Measurements from ENCODE around the gene CDHR5.

The CDHR5 gene

DNA sequence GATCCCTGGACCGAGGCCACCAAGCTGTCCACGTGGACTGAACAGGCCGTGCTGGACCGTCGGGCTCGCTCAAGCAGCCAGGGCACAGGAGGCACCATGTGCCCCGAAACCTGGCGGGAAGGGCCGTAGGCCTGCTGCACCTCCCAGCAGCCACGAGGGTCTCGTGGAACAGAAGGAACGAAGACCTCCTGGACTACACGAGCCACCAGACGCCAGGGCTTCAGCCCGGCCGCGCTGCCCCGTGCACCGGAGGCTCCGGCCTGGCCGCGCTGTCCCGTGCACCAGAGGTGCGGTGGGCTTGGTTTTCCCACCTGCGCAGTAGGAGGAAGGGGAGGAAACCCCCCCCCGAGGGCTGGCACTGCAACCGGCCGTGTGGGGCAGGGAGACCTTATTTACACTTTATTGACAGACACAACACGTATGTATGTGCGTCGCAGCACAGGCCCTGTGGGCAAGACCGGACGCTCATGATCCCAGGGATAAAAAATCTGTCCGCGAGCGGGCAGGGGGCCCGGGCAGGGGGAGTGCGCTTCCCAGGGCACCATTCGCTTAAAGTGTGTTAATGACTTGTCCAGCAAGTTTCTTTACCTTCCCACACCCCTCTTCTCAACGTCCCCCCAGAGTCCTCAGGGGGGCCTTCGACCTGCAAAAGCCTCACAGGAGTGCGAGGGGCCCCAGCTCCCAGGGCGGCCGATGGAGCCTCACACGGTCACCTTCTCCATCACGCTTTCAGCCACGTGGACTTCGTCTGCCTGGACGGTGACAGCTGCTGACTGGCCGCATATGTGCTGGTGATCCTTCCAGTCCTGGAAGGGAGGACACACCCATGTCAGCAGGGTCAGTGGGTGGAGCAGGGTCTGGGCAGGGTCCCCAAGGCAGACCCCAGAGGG, 19.3 kb upstream of the CDHR5 start:
- no peak for DNase-seq

DNA sequence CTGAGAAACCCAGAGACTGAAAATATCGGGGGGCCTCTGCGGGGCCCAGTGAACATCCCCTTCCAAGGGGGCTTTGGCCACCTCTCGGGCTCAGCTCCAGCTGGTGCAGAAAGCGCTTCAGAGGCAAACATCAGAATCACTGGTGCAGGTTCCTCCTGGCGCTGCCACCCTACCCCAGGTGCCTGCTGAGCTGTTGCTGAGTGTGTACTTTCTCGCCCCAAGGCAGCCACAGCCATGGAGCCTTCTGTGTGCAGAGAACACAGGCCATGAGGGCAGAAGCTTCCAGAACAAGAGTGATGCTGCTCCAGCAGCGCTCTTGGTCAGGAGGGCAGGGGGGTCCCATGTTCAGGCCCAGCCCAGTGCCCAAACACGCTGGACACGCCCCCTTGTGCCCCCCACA, 18.6 kb upstream of the CDHR5 start:
- no peak for DNase-seq

DNA sequence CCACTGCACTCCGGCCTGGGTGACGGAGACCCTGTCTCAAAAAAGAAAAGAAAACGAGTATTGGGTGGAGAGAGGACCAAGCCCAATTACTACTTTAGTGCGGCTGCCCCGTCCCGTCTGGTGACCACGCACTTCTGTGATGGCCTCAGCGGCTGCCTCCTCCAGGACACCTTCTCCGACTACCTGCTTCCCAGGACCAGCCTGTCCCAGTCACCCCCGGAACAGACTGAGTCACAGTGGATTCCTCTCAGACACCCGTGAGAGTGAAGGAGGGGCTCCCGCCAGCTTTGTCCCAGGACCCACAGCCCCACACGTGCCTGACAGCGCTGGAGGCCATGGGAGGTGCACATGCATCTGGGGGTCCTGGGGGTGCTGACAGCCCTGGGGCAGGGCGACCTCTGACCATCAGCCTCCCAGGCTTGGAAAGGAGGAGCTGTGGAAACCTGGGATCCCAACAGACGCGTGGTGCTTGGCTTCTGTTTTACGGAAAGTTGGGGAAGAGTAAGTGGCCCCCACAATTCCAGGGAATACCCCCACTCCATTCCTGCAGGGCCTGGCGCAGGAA, 17.1 kb upstream of the CDHR5 start:
- no peak for DNase-seq

DNA sequence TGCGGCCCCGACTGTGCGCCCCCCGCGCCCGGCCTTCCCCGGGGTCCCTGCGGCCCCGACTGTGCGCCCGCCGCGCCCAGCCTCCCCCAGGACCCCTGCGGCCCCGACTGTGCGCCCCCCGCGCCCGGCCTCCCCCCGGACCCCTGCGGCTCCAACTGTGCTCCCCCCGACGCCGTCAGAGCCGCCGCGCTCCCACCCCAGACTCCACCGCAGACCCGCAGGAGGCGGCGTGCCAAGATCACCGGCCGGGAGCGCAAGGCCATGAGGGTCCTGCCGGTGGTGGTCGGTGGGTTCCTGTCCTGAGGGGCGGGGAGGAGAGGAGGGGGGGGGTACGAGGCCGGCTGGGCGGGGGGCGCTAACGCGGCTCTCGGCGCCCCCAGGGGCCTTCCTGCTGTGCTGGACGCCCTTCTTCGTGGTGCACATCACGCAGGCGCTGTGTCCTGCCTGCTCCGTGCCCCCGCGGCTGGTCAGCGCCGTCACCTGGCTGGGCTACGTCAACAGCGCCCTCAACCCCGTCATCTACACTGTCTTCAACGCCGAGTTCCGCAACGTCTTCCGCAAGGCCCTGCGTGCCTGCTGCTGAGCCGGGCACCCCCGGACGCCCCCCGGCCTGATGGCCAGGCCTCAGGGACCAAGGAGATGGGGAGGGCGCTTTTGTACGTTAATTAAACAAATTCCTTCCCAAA, 15.4 kb upstream of the CDHR5 start:
- DNase-seq: no peak

DNA sequence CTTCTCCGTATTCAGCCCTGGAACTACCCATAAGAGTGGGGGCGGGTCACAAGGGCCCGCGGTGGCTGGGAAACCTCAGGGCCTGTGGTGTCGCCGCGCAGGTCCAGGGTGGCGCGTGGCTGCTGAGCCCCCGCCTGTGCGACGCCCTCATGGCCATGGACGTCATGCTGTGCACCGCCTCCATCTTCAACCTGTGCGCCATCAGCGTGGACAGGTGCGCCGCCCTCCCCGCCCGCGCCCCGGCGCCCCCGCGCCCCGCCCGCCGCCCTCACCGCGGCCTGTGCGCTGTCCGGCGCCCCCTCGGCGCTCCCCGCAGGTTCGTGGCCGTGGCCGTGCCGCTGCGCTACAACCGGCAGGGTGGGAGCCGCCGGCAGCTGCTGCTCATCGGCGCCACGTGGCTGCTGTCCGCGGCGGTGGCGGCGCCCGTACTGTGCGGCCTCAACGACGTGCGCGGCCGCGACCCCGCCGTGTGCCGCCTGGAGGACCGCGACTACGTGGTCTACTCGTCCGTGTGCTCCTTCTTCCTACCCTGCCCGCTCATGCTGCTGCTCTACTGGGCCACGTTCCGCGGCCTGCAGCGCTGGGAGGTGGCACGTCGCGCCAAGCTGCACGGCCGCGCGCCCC, 14.7 kb upstream of the CDHR5 start:
- no peak for DNase-seq

DNA sequence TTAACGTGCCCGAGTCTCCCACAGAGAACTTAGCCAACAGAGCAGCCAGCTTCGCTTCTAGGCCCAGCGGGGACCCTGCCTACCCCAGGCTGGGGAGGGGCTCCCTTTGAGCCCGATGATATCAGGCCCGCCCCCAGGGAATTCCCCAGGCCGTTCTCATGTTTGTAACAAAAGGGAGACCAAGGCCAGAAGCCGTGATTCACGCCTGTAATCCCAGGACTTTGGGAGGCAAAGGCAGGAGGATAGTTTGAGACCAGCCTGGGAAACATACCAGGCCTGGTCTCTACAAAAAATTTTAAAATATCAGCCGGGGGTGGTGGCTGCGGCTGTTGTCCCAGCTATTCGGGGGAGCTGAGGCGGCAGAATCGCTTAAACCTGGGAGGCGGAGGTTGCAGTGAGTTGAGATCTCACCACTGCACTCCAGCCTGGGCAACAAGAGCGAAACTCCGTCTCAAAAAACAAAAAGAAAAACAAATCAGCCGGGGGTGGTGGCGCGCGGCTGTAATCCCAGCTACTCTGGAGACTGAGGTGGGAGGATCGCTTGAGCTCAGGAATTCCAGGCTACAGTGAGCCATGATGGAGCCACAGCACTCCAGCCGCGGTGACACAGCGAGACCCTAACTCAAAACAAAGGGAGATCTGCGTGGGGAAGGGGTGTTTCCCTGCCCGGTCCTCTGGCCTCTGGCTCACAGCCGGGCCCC, 14.0 kb upstream of the CDHR5 start:
- no peak for DNase-seq

DNA sequence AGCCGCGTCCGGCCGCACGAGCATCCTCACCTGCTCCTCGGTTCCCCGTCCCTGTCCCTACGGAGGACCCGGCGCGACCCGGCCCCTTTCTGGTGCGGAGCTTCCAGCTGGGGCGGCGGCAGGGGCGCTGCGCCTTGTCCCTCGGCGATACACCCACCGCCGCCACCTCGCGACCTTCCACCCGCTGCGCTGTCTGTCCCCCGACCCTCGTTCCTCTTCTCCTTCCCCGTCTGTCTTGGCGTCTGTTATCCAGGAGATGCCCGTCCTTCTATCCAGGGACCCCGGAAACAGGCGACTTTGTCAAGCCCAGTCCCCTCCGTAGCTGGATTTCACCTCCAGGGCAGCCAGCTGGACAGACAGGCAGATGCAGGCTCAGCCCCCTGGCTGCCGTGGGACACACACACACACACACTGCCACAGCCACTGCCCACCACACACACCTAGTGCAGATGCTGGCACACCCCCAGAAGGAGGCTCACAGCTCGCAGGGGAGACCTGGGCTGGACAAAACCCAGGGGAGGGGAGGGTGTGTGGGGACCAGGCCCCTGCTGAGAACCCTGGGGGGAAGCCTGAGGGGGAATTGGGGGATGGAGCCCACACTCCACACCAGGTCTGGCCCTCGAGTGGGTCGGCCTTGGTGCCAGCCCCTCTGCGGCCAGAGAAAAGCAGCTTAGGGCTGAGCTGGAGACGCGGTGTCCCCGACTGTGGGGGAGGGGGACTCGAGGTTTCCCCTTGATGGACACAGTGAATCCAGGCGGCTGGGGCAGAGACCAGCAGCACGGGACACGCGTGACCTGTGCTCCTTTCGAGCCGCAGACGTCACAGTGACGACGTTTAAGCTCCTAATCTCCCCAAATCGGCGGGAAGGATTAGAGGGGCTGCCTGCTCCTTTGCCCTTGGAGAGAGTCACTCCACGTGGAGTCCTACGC, 13.1 kb upstream of the CDHR5 start:
- DNase-seq: no peak

DNA sequence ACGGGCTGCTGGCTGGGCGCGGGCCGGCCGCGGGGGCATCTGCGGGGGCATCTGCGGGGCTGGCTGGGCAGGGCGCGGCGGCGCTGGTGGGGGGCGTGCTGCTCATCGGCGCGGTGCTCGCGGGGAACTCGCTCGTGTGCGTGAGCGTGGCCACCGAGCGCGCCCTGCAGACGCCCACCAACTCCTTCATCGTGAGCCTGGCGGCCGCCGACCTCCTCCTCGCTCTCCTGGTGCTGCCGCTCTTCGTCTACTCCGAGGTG, 12.5 kb upstream of the CDHR5 start:
- DNase-seq: no peak

DNA sequence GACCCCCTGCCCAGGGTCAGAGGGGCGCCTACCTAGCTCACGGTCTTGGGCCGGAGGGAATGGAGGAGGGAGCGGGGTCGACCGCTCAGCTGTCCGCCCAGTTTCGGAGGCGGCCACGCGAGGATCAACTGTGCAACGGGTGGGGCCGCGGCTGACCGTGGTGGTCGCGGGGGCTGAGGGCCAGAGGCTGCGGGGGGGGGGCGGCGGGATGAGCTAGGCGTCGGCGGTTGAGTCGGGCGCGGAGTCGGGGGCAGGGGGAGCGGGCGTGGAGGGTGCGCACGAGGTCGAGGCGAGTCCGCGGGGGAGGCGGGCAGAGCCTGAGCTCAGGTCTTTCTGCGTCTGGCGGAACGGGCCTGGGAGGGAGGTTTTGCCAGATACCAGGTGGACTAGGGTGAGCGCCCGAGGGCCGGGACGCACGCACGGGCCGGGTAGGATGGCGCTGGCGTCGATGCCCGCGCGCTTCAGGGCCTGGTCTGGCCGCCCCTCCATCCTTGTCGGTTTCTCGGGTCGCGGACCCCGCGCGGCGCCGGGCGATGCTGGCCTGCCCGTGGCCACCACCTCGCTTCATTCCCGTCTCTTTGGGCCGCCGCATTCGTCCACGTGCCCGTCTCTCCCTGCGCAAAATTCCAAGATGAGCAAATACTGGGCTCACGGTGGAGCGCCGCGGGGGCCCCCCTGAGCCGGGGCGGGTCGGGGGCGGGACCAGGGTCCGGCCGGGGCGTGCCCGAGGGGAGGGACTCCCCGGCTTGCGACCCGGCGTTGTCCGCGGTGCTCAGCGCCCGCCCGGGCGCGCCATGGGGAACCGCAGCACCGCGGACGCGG, 12.0 kb upstream of the CDHR5 start, which contains the start of gene DRD4:
Gene DRD4, plus strand, starts transcription at position 759 of the 822 bp plus-strand sequence. Its CDS starts 36 bp downstream, at position 795.
- DNase-seq: no peak

DNA sequence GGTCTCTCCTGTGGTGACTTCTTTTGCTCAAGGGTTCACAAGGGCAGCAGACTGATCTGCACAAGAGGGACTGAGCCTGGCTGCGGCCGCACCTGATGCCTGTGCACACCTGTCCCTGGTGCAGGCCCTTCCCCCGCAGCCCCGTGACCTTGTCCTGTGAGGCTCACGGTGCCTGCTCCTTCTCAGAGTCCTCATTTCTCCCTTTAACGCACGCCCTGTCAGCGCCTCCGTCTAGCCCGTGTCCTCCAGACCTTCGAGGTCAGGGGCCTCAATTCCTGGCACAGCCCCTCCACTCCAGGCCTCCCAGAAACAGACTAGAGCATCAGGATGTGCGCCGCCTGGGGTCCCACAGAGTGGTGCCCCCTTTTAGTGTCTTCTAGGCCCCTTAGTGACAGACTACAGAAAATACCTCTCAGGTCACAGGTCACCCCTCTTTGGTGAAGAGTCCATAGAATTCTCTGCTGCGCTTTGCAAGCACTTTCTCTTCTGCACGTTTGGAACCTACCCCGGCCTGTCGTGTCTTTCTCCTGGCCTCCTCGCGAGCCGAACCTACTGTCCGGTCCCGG, 11.3 kb upstream of the CDHR5 start:
- DNase-seq: no peak

DNA sequence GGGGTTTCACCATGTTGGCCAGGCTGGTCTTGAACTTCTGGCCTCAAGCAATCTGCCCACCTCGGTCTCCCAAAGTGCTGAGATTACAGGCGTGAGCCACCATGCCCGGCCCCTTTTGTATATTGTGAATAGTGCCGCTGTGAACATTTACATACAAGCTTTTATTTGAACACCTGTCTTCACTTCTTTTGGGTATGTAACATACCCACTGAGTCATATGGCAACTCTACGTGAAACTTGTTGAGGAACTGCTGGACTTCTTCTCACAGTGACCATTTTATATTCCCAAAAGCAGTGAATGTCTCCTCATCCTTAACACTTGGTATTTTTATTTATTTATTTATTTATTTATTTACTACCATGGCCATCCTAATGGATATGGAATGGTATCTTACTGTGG, 6.1 kb upstream of the CDHR5 start:
- no peak for DNase-seq

DNA sequence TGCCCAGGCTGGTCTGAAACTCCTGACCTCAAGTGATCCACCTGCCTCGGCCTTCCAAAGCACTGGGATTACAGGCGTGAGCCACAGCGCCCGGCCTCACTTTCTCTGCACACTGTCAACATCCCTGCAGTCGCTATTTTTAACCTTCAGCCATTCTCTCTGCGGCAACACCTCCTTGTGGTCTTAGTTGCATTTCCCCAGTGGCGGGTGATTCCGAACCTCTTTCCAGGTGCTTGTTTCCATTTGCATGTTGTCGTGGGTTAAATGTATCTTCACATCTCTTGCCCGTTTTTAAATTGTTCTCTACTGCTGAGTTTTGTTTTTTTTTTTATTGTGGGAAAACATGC, 4.5 kb upstream of the CDHR5 start:
- DNase-seq: peak; percentile 36

DNA sequence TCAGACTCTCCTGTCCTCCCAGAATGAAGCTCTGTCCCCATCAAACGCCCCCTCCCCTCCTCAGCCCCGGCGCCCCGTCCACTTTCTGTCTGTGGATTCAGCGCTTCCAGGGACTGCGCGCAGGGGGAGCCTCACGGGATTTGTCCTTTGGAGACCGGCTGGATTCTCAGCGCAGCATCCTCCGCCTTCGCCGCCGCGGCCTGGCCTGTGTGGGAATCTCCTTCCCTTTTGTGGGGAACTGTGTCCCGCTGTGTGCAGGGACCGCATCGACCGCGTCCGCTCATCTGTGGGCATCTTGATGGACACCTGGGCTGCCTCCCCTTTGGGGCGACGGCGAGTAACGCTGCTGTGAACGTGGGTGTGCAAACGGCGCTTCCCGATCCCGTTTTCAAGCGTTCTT, 3.3 kb upstream of the CDHR5 start:
- no peak for DNase-seq

DNA sequence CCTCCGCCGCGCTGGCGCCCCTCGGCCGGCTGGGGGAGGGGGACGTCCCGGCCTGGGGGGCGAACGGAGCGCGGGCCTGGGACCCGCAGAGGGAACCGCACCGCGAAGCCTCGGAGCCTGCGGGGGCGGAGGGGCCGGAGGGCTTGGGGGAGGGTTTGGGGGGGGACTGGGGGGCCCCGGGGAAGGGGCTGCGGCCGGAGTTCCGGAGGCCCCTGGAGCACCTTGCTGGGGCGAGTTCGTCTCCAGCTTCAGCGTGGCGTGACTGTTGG, 2.5 kb upstream of the CDHR5 start:
- no peak for DNase-seq

DNA sequence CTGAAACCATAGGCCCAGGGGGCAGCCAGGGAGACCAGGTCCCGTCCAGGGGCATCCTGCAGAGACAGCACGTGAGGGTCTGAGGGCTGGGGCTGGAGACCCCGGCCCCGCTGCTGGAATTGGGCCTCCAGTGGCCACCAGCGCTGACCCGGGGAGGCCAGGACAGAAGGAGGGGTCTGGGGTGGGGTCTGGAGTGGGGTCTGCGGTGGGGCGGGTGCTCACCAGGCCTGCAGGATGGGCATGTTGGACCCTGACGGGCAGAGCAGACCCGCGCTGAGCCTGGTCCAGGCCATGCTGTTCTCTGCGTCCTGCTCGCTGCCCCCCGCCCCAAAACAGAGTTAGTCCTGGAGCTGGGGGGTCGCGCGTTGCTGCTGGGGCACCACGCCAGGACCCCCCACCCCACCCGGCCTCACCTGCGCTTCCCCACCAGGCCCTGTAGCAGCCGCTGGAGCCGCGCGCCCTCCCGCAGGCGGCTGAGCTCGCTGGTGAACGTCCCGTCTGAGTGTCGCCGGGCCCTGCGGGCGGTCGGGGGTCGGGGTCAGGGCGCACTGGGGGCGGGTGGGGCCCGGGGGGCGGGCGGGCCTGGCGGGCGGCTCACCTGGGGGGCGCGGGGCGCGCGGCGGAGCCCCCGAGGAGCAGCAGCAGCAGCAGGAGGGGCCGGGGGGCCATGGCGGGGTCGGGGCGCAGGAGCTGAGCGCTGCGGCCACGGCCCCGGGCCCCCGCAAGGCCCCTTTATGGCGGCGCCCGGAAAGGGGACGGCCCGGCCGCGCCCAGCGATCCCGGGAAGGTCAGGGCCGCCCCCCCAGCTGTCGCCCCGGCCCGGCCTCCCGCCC, 1.9 kb upstream of the CDHR5 start, which contains the start of gene SCT:
Gene SCT, minus strand, starts transcription at position 707 of the 833 bp plus-strand sequence. Its CDS starts 38 bp downstream, at position 669.
- no peak for DNase-seq

DNA sequence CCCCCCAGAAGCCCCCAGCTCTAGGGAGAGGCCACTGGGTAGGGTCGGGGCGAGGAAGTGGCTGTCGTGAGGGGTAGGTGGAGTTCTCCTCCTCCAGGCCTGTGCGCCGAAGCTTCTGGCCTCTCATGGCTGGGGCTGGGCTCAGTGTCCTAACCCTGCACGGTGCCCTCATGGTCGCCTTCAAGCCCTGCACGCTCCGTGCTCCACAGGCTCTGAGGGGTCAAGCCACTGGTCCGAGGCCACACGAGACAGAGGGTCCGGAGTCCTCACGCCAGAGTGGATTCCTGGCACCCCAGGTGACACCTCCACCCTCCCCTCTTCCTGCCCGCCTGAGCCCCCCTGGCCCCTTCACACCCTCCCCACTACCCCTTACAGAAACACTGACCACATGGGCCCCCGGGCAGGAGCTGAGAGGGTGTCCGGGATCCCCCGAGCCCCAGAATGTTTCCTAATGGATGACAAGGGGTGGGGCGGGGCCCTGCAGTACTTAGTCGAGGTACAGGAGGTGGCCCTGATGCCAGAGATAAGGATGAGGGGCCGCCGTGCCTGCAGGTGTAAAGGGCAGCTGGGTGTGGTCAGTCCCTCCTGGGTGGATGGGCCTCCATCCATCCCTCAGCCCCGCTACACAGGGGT, 997 bp upstream of the CDHR5 start:
- no peak for DNase-seq

DNA sequence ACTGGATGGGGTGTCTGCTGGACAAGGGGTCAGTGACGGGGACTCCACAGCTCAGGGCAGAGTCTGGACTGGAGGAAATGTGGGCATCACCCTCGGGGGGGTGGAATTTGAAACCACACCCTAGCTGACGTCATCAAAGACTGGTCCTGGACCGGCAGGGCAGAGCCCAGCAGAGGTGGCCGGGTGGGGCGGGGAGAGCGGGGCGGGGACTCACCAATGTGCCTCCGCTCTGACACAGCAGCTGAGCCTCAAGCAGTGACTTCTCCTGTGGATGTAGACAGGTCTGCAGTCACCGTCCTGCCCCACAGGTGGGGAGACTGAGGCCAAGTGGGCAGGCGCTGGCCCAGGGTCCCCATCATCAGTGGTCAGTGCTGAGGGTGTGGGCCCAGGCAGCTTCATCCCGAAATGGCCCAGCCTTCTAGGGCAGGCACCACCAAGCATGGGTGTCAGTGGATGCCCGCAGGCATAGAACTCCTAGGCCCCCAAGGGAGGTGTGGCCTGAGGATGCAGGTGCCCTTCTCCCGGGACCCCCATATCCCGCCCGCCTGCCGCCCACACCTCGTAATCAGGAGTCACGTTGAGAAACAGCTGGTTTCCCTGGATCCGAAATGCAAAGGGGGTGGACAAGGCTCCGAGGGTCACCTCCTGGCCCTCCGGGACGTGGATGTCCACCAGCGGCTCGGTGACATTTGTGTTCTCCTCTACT, 603 bp downstream of the CDHR5 start:
- DNase-seq: no peak

DNA sequence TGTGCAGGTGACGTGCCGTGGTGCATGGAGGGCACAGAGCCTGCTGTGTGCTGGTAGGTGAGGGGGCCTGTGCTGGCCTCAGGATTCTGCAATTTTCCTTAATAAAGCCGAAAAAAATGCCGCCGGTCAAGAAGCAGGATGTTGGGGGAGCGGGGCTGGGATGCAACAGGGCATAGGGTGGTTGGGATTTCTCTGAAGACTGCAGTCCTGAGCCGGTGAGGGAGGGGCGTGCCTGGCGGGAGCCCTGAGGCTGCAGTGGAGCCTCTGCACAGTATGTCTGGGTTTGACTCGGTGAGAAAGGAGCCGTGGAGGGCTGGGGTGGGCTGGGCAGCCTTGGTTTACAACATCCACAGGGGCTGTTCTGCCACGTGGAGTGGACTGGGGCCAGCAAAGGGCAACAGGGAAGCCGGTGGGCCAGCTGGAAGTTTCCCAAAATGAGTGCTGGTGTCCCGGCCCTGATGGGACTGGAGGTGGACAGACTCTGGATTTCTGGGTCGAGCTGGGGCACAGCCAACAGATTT, 1.3 kb downstream of the CDHR5 start:
- no peak for DNase-seq

DNA sequence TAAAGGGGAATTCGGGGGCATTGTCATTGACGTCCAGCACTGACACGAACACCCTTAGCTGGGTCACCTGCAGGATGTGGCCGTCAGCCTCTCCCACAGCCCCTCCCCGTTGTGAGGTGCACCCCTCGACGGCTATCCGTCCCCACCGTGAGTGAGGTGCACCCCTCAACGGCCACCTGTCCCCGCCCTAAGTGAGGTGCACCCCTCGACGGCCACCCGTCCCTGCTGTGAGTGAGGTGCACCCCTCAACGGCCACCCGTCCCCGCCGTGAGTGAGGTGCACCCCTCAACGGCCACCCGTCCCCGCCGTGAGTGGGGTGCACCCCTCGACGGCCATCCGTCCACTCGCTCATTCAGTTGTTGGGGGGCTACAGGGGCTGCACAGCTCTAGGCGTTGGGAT, 2.9 kb downstream of the CDHR5 start:
- no peak for DNase-seq

All from CD4-positive, alpha-beta T cell treated with Interleukin-12 subunit alpha and Interleukin-12 subunit beta, for 1 hour (primary cell).